GM20431 (cell line): ENCODE results near the gene FKBP4.

ENCODE experiments used
- in situ Hi-C: fragments of 300-500 bp; cut with MseI, MboI; formaldehyde crosslinking; loops from one replicate; pipeline ENCODE4 v1.15.0; 2020; ENCODE audit warnings: low sequenced_read_pairs; ENCODE audit not compliant: unreplicated experiment

Gene FKBP4

DNA sequence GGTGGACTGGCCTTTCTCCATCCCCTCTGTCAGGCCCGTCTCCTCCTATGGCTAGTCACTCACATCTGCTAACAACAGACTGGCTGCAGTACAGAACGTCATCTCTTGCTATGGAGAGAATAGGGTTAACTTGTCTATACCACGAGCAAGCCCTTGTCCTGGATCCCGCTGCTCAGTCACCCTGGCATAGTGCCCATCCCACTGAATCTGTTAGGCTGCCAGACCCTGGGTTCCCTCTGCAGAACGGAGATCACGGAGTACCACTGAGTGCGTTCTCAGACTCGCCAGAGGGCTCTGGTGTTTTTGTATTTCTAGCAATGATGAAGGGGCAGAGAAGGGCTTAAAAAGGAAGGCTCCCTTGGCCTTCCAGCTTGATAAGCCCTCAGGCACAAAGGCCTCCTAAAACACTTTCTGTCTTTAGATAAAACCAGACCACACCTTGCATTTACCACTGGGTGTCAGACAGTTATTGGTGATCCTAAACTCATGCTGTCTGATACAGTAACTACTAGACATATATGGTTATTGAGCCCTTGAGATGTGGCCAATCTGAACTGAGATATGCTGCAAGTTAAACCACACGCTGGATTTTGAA is 46.4 kb downstream of the FKBP4 start:
- in situ Hi-C loops = no loop called here

DNA sequence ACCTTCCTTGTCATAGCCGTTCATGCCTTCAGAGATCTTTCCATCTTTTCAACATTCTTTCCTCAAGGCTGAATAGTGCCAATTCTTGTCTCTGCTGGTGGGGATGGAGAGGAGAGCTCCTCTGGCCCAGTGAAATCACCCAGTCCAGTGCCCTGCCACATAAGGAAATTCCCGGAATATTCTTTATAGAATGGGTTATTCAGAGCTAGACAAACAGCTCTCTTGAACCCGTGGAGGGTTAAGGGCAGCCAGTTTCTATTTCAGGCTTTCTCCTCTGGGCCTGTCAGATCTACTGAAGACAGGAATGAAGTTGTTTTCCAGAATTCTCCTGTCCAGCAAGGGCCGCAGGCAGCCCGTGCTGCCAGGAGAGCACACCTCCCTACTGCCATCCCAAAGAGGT is 48.2 kb downstream of the FKBP4 start:
- in situ Hi-C loops = no loop called here

DNA sequence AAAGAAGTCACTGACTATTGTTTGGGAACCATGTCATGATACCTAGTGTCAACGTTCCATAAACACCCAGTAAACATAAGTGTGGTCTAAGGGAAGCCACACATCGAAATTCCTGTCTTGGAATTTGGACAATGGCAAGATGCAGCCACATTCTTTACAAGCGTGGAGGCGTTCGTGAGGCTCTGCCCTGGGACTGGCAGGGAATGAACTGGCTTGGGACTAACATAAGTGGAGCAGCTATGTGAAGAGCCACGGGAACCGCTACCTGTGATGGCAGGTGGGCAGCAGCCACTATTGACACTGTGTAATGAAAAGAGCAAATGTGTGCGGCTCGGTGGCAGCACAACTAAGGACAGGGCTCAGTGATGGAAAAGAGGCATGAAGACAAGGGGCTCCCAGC is 50.0 kb downstream of the FKBP4 start:
- in situ Hi-C loops = no loop called here

DNA sequence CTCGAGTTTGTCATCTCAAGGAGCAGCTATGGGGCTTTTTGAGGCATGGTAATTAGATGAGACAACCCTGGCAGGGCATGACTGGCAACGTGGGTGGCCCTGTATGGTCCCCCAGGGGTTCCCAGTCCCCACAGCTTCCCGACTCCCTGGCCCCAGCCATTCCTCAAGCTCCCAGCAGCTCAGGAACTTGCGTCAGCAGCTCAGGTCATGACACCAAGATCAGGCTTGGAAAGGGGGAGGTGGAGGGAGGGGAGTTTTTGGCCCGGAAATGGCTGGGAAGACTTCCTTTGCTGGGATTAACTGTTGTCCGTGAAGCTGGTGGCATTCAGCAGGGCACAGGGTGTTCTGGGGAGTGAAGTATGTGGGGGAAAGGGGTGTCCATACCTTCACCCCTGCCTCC is 50.5 kb downstream of the FKBP4 start:
- in situ Hi-C loops = no loop called here

DNA sequence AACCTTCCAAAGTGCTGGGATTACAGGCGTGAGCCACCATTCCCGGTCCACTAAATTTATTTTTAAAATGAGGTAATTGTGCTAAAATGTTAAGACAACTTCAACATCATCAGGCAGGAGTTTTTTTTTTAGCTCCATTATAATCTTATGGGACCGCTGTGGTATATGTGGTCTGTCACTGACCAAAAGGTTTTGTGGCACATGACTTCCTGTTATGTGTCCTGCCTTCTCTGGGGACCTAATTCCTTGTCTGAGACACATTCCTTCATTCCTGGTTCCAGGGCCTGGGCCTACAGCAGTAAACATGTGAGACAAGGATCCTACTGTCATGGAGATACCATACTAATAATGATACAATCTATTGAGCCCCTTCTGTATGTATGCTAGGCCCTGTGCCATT is 57.2 kb downstream of the FKBP4 start:
- in situ Hi-C loops = no loop called here

DNA sequence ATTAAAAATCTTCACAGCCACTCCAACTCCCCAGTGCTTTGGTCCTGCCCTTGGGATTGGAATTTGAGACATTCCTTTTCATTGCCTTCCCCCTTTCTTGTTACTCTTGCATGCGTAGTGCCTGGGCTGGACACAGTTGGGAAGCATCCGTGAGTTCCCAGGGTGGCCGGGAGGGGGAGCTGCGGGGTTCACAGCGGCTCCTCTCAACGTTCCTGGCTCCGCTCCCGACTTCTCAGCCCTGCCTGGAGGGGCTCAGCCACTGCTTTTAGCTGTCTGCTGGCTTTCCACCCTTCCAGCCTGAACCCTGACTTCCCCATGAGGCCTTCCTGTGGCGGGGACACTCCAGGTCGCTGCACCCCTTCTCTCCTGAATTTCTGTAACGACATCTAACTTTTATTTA is 58.9 kb downstream of the FKBP4 start:
- in situ Hi-C loops = no loop called here
